Measurements from ENCODE around the gene NEK11.

GRCh38 chr3:131303848-131304247, 277.2 kb downstream of the NEK11 start:
- TF ChIP-seq YY1 (IDR thresholded peaks at IDR 0.05; ENCODE audit: insufficient read depth, insufficient read length) (no peak), ZNF274 (IDR thresholded peaks at IDR 0.05; ENCODE audit: low read depth, low read length) (no peak), SUZ12 (IDR thresholded peaks at IDR 0.05; ENCODE audit: extremely low read depth, insufficient read depth, insufficient read length) (no peak)

Data from NT2/D1 (cell line).